Fibroblast of gingiva (primary cell): ENCODE measurements around the gene ULK3.

Experiments
- DNase-seq: peaks from one replicate; pipeline ENCODE4 v3.0.0-alpha.2; 2011; ENCODE audit warnings: low read depth

Gene ULK3

GRCh38 chr15:74822233-74822632, 20.7 kb downstream of the ULK3 start:
- no peak for DNase-seq

- no peak for DNase-seq
These were observed 21.2 kb downstream of the ULK3 start for GRCh38 chr15:74821790-74822158.

DNA sequence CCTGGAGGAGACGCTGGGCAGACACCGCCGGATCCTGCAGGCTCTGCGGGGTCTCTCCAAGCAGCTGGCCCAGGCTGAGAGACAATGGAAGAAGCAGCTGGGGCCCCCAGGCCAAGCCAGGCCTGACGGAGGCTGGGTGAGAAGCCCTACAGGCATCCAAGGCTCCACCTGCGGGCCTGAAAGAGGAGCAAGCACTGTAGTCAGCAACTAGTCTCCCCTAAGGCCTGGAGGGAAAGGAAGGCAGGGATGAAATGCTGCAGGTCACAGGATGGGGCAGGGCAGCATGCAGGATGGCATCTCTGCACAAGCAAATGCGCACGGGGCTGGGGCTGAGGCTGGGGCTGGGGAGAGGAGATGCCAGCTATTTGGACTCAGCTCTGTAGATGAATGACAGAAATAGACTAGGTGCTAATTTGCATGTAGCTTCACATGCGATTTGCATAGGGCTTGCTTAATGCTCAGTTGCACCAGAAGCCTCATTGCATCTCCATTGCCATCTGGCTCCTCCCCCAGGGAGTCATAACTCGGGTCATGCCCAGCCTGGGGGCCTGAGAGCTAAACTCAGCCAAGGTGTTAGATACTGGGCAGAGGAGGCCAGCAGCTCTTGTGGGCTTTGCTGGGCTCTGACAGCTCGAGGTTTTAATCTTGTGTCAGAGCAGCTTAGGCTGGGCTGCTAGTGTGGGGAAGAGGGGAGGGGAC, 21.7 kb downstream of the ULK3 start:
- DNase-seq: no peak

DNA sequence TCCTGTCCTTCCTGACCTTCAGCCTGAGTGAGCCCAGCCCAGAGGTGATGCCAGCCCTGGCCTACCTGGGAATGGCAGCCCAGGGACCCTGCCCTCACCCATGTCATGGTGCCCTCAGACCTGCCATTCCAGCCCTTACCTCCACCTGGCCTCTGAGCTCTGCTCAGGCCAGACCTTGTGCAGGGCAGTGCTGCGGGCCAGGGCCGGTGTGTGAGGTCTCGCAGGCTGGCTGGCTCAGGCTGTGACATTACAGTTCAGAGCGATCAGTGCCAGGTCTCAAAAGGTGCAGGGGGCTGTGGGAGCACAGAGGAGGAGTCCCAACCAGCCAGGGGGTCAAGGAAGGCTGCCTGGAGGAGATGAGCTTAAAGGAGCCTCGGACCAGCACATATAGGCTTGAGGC, 22.9 kb downstream of the ULK3 start:
- DNase-seq: no peak

DNA sequence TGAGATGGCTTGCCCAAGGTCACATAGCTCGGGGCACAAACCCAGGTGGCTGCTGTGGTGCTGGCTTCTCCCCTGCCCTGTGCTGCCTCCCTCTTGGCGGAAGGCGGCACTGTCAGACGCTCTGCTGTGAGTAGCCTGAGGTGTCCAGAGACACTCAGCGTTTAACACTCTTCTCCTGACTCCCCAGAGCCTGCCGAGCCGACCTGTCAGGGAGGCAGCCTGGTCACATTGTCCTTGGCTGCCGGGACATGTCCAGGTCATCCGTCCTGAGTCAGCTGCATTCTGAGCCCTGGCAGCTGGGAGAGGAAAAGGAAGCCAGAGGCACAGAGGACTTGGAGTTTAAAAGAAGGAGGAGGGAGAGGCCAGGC, 25.6 kb downstream of the ULK3 start:
- no peak for DNase-seq

GRCh38 chr15:74816624-74817369, 26.2 kb downstream of the ULK3 start:
- no peak for DNase-seq

DNA sequence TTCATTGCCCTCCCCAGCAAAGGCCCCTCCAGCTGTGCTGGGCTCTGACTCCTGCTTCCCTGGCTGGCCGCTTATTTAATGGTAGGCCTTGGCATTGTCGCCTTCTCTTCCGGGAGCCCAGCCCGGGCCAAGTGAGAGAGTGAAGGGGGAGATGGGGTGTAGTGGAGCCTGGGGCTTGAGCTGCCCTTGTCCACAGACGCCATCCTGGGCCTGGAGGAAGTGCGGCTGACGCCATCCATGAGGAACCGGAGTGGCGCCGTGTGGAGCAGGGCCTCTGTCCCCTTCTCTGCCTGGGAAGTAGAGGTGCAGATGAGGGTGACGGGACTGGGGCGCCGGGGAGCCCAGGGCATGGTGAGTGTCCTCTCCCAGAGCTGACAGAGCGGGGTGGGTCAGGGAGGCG, 27.0 kb downstream of the ULK3 start:
- no peak for DNase-seq

DNA sequence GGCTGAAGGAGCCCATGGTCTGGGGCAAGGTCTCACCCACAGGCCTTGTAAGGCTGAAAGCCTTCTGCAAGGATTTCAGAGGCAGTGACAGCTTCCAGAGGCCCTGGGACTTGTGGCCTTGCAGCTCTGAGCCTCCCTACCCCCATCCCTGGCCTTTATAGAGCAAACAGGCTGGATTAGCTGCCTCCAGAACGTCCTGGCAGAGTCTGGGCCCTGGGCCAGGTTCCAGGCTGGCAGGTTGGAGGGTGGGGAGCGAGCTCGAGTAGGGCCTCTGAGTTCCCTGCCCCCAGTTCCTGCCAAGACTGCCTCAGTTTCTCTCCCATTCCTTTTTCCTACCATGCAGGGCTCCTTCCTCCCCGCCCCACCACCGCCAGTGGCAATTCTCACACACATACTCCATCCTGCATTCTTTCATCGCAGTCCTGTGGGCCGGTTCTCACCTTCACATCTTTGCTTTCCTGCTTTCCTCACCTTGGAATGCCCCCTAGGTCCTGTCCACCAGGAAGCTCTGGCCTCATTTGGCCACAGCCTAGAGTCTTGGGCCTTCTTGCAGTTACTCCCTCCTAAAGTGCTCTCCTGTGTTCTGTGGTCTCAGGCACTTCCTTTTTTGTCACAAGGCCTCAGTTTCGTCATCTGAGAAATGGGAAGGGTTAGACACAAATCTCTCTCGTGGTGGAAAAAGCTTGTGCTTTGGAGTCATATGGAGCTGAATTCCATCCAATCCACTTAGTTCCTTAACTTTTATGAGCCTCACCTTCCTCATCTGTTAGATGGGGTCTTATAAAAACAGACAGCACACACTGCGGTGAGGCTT, 27.6 kb downstream of the ULK3 start:
- no peak for DNase-seq

GRCh38 chr15:74812533-74812932, 30.4 kb downstream of the ULK3 start, which contains the start of gene LMAN1L:
Gene LMAN1L, plus strand, starts transcription at chr15:74812835. Its CDS starts 20 bp downstream, at chr15:74812855.
- no peak for DNase-seq

DNA sequence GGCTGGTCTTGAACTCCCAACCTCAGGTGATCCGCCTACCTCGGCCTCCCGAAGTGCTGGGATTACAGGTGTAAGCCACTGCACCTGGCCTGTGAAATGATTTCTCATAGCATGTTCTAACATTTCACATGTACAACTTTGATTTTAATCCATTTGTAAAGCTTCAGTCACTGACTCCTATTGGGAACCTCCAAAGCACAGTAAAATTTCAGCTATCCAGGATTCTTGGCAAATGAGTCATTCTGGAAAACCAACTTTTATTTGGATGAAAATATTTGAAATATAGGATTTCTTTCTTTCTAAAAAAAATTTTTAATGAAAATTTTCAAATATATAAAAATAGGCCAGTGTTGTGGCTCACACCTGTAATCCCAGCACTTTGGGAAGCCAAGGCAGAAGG, 33.0 kb downstream of the ULK3 start:
- no peak for DNase-seq

DNA sequence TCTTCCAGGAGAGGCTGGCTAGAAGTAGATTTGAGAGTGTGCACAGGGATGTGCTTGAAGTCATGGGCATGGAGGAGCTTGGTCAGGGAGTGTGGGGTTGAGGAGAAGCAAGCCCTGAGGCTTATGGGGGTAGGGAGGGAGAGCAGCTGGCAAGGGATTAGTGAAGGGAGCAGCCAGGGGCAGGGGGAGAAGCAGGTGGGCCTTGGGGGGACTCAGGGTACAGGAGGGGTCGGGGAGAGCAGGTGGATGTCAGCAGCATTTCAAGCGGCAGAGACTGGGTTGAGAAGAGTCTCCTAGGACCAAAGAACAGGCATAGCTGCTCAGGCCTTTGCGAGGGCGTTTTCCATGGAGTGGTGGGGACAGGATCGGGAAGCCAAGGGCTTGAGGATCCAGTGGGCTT, 33.7 kb downstream of the ULK3 start:
- no peak for DNase-seq

- DNase-seq: no peak
These were observed 34.1 kb downstream of the ULK3 start for GRCh38 chr15:74808840-74809229.

DNA sequence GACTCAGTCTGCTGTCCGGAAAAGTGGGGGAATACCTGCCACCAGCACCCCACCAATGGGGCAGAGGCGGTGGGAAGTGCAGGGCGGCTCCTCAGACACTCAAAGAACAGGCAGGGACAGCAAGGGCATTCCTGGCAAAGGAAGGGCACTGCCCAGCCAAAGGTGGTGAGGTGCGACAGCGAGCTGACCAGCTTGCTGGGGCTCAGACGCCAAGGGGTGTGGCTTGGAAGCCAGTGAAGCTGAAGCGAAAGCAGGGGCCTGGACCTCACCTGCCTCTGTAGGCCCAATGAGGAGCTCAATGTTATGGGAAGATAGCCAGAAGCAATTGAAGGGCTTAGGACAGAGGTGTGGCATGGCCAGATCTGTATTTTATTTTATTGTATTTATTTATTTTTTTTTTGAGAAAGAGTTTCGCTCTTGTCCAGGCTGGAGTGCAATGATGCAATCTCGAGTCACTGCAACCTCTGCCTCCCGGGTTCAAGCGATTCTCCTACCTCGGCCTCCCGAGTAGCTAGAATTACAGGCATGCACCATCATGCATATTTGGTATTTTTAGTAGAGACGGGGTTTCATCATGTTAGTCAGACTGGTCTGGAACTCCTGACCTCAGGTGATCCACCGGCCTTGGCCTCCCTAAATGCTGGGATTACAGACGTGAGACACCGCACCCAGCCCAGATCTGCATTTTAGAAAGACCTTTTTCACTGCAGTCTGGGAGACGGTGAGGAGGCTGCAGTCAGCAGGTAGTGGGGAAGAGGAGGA, 34.7 kb downstream of the ULK3 start:
- DNase-seq: no peak

- DNase-seq: no peak
These were observed 35.7 kb downstream of the ULK3 start for GRCh38 chr15:74807282-74807681.

GRCh38 chr15:74804935-74805334, 38.0 kb downstream of the ULK3 start:
- DNase-seq: no peak

DNA sequence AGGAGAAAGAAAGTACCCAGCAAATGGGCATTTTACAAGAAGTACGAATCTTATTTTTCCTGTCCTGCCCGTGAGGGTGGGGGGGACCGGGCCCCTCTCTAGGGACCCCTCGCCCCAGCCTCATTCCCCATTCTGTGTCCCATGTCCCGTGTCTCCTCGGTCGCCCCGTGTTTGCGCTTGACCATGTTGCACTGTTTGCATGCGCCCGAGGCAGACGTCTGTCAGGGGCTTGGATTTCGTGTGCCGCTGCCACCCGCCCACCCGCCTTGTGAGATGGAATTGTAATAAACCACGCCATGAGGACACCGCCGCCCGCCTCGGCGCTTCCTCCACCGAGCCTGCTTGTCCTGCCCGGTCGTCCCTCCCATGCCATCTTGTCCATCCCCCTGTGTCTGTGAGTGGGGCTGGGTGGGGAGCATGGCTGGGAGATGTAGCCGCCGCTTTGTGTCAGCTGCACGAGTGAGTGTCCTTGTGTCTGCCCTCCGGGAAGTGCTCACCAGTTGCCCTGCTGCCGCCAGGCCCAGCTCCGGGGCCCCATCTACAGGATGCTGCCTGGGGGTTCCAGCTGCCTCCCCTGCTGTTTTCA, 40.0 kb downstream of the ULK3 start:
- DNase-seq: no peak

DNA sequence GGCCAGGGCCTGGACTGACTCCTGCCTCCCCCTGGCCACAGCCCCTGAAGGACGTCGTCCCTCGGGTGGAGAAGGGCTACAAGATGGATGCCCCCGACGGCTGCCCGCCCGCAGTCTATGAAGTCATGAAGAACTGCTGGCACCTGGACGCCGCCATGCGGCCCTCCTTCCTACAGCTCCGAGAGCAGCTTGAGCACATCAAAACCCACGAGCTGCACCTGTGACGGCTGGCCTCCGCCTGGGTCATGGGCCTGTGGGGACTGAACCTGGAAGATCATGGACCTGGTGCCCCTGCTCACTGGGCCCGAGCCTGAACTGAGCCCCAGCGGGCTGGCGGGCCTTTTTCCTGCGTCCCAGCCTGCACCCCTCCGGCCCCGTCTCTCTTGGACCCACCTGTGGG, 40.7 kb downstream of the ULK3 start:
- DNase-seq: no peak

GRCh38 chr15:74801311-74801997, 41.5 kb downstream of the ULK3 start:
- no peak for DNase-seq

- no peak for DNase-seq
These were observed 42.3 kb downstream of the ULK3 start for GRCh38 chr15:74800559-74801094.

- peak; percentile 60 for DNase-seq
These were observed 42.9 kb downstream of the ULK3 start for GRCh38 chr15:74799856-74800558.
